Mucosa of rectum (tissue), 2 donors: ENCODE measurements around the gene SPEN.
"Not testable (repeated sequence)": the region's sequence is repeated elsewhere in the genome, so short reads cannot be mapped to it uniquely, and the experiment has no call there.

Experiments
- H3K27ac ChIP-seq, 2 donors: one replicate each; pipeline ENCODE4 v1.7.0; 2013; ENCODE audit warnings: inconsistent platforms in 2 of 2, low read depth in 2 of 2, low read length in 2 of 2
- H3K27me3 ChIP-seq, 2 donors: one replicate each; pipeline ENCODE4 v1.7.0; 2013; ENCODE audit warnings: low read length in 2 of 2; ENCODE audit not compliant: control insufficient read depth in 2 of 2, insufficient read depth in 2 of 2
- H3K36me3 ChIP-seq, 2 donors: one replicate each; pipeline ENCODE4 v1.7.0; 2013; ENCODE audit warnings: low read length in 2 of 2; ENCODE audit not compliant: control insufficient read depth in 2 of 2, insufficient read depth in 2 of 2
- H3K4me1 ChIP-seq, 2 donors: one replicate each; pipeline ENCODE4 v1.7.0; 2013; ENCODE audit warnings: low read length in 2 of 2, mild to moderate bottlenecking in 1 of 2; ENCODE audit not compliant: control insufficient read depth in 2 of 2, insufficient read depth in 2 of 2
- H3K4me3 ChIP-seq, 2 donors: one replicate each; pipeline ENCODE4 v1.7.0; 2013; ENCODE audit warnings: low read length in 2 of 2
- H3K9ac ChIP-seq, 2 donors: one replicate each; pipeline ENCODE4 v1.7.0; 2013; ENCODE audit warnings: low read length in 2 of 2, low read depth in 1 of 2, mild to moderate bottlenecking in 1 of 2
- H3K9me3 ChIP-seq, 2 donors: one replicate each; pipeline ENCODE4 v1.7.0; 2013; ENCODE audit warnings: low read length in 2 of 2; ENCODE audit not compliant: control insufficient read depth in 2 of 2
- donor health status: healthy.
- donor health status: Normal muscosa, but diverticular disease.

SPEN gene

GRCh38 chr1:15808955-15809354 is 38.6 kb upstream of the SPEN start:
- no peaks in the 10 kb centered on the region for H3K9me3 ChIP-seq
- H3K27me3 ChIP-seq = no peaks in the 10 kb centered on the region
- no peak overlapping the region for H3K4me3 ChIP-seq
- H3K27ac ChIP-seq = no peak overlapping the region
- no peak overlapping the region for H3K9ac ChIP-seq
- no peaks in the 10 kb centered on the region for H3K4me1 ChIP-seq
- no peaks in the 10 kb centered on the region for H3K36me3 ChIP-seq

GRCh38 chr1:15810073-15810472 is 37.4 kb upstream of the SPEN start:
- Histone ChIP-seq H3K4me3 (no peak overlapping the region), H3K9ac (no peak overlapping the region), H3K9me3 (no peaks in the 10 kb centered on the region), H3K4me1 (no peaks in the 10 kb centered on the region), H3K36me3 (no peaks in the 10 kb centered on the region), H3K27ac (no peak overlapping the region), H3K27me3 (no peaks in the 10 kb centered on the region)

GRCh38 chr1:15816674-15817073 is 30.8 kb upstream of the SPEN start:
- H3K4me3 ChIP-seq = no peak overlapping the region
- H3K36me3 ChIP-seq = no peaks in the 10 kb centered on the region
- H3K27me3 ChIP-seq = no peaks in the 10 kb centered on the region
- H3K9me3 ChIP-seq = no peaks in the 10 kb centered on the region
- no peak overlapping the region for H3K27ac ChIP-seq
- H3K4me1 ChIP-seq = no peaks in the 10 kb centered on the region
- no peak overlapping the region for H3K9ac ChIP-seq

GRCh38 chr1:15820478-15820877 is 27.0 kb upstream of the SPEN start:
- Histone ChIP-seq H3K4me1 (no peaks in the 10 kb centered on the region), H3K4me3 (no peak overlapping the region), H3K27me3 (no peaks in the 10 kb centered on the region), H3K9ac (no peak overlapping the region), H3K9me3 (no peaks in the 10 kb centered on the region), H3K27ac (no peak overlapping the region), H3K36me3 (no peaks in the 10 kb centered on the region)

GRCh38 chr1:15825800-15826199 is 21.7 kb upstream of the SPEN start:
- no peaks in the 10 kb centered on the region for H3K36me3 ChIP-seq
- H3K27me3 ChIP-seq = no peaks in the 10 kb centered on the region
- H3K9me3 ChIP-seq = no peaks in the 10 kb centered on the region
- no peak overlapping the region for H3K9ac ChIP-seq
- peaks cover 4 to 8% of the 10 kb centered on the region in 2 donors for H3K4me1 ChIP-seq
- H3K4me3 ChIP-seq = no peak overlapping the region
- no peak overlapping the region for H3K27ac ChIP-seq

GRCh38 chr1:15826810-15827507 is 20.5 kb upstream of the SPEN start:
- Histone ChIP-seq H3K4me3 (no peak overlapping the region), H3K9me3 (no peaks in the 10 kb centered on the region), H3K27me3 (no peaks in the 10 kb centered on the region), H3K27ac (no peak overlapping the region), H3K36me3 (no peaks in the 10 kb centered on the region), H3K4me1 (peaks cover 4 to 8% of the 10 kb centered on the region in 2 donors), H3K9ac (no peak overlapping the region)

GRCh38 chr1:15827567-15827966 is 19.9 kb upstream of the SPEN start:
- H3K4me3 ChIP-seq, H3K9ac ChIP-seq, H3K9me3 ChIP-seq, H3K4me1 ChIP-seq, H3K36me3 ChIP-seq, H3K27ac ChIP-seq, H3K27me3 ChIP-seq: not testable (repeated sequence)

GRCh38 chr1:15828931-15829330 is 18.6 kb upstream of the SPEN start:
- H3K4me1 ChIP-seq, H3K9ac ChIP-seq, H3K4me3 ChIP-seq, H3K9me3 ChIP-seq, H3K27me3 ChIP-seq, H3K27ac ChIP-seq, H3K36me3 ChIP-seq: not testable (repeated sequence)

- Histone ChIP-seq H3K9me3 (no peaks in the 10 kb centered on the region), H3K4me3 (no peak overlapping the region), H3K4me1 (peaks cover 8 to 10% of the 10 kb centered on the region in 2 donors), H3K27me3 (no peaks in the 10 kb centered on the region), H3K9ac (no peak overlapping the region), H3K27ac (peak overlapping the region in 1 of 2 donors; percentile 63), H3K36me3 (no peaks in the 10 kb centered on the region)
These were observed 17.2 kb upstream of the SPEN start for GRCh38 chr1:15830258-15830657.

- Histone ChIP-seq H3K4me1 (peaks cover 9 to 17% of the 10 kb centered on the region in 2 donors), H3K9me3 (no peaks in the 10 kb centered on the region), H3K27me3 (no peaks in the 10 kb centered on the region), H3K27ac (peak overlapping the region; percentile 98 to 100), H3K4me3 (peak overlapping the region; percentile 75 to 93), H3K36me3 (no peaks in the 10 kb centered on the region), H3K9ac (peak overlapping the region; percentile 92 to 99)
These were observed 14.3 kb upstream of the SPEN start for GRCh38 chr1:15833069-15833679.
